Esophagus muscularis mucosa (tissue), 3 donors: Measurements from ENCODE around the gene LILRB5.

Experiments
- POLR2A ChIP-seq: fragments of 450-650 bp; IDR thresholded peaks from one replicate; pipeline ENCODE4 v1.6.1; 2017; ENCODE audit warnings: antibody characterized with exemption, moderate library complexity, mild to moderate bottlenecking, low read depth
- TF ChIP-seq, protein P1 (sequence below), 3 experiments: fragments of 200-600 bp in 2 of 3; fragments of 450-650 bp in 1 of 3; sonication (generic) in 2 of 3; IDR thresholded peaks; one replicate each; pipeline ENCODE4 v1.5.1; 2017 to 2019; ENCODE audit warnings: antibody characterized with exemption in 3 of 3, mild to moderate bottlenecking in 2 of 3, moderate library complexity in 1 of 3

- TF ChIP-seq, protein P1, sequence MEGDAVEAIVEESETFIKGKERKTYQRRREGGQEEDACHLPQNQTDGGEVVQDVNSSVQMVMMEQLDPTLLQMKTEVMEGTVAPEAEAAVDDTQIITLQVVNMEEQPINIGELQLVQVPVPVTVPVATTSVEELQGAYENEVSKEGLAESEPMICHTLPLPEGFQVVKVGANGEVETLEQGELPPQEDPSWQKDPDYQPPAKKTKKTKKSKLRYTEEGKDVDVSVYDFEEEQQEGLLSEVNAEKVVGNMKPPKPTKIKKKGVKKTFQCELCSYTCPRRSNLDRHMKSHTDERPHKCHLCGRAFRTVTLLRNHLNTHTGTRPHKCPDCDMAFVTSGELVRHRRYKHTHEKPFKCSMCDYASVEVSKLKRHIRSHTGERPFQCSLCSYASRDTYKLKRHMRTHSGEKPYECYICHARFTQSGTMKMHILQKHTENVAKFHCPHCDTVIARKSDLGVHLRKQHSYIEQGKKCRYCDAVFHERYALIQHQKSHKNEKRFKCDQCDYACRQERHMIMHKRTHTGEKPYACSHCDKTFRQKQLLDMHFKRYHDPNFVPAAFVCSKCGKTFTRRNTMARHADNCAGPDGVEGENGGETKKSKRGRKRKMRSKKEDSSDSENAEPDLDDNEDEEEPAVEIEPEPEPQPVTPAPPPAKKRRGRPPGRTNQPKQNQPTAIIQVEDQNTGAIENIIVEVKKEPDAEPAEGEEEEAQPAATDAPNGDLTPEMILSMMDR (IDR thresholded peaks at IDR 0.05), result no peak
- TF ChIP-seq POLR2A, result no peak
Measured at GRCh38 chr19:54262066-54262465, 5.0 kb upstream of the LILRB5 start.
